A673 (cell line): ENCODE results near the gene KCTD7. TPM values are rescaled to one million over a fixed set of nuclear protein-coding genes. Genes with fewer than 3 reads are reported as not detected.
"Not testable (repeated sequence)": the region's sequence is repeated elsewhere in the genome, so short reads cannot be mapped to it uniquely, and the experiment has no call there.

Experiments
- BruUV-seq: library from RNA; stranded (reverse); fragments of 400-500 nt; replicated peaks from 2 replicates; lab custom pipeline; 2021; lab: Mats Ljungman, UMichigan
- CTCF ChIA-PET: fragments of 300-600 bp; sonication (Branson Sonifier 250); formaldehyde crosslinking; loops from one replicate; lab custom pipeline; 2022; ENCODE audit warnings: antibody characterized with exemption; lab: Charles Lee
- POLR2A ChIA-PET: fragments of 300-600 bp; sonication (Branson Sonifier 250); formaldehyde crosslinking; loops from one replicate; lab custom pipeline; 2022; ENCODE audit warnings: antibody characterized with exemption; ENCODE audit not compliant: low non-redundant PET; lab: Charles Lee
- DNase-seq: peaks from one replicate; pipeline ENCODE4 v3.0.0-alpha.2; 2015; ENCODE audit warnings: low spot score
- H3K27ac ChIP-seq: fragments of 200-600 bp; sonication (generic); 2 replicates; pipeline ENCODE4 v1.5.1; 2016; ENCODE audit warnings: mixed run types, low read depth, mild to moderate bottlenecking, mixed read lengths, antibody characterized with exemption, low read length; ENCODE audit not compliant: poor library complexity, severe bottlenecking
- H3K27me3 ChIP-seq: fragments of 200-600 bp; sonication (generic); replicated peaks from 2 replicates; pipeline ENCODE4 v1.6.1; 2017; ENCODE audit warnings: mixed run types, low read depth, mild to moderate bottlenecking, mixed read lengths, antibody characterized with exemption, low read length; ENCODE audit not compliant: insufficient read depth, poor library complexity
- H3K36me3 ChIP-seq: fragments of 200-600 bp; sonication (generic); 2 replicates; pipeline ENCODE4 v1.6.1; 2016; ENCODE audit warnings: mixed run types, mild to moderate bottlenecking, mixed read lengths, antibody characterized with exemption, low read length; ENCODE audit not compliant: insufficient read depth, poor library complexity, severe bottlenecking
- H3K4me1 ChIP-seq: fragments of 200-600 bp; sonication (generic); 2 replicates; pipeline ENCODE4 v1.6.1; 2017; ENCODE audit warnings: mixed run types, mild to moderate bottlenecking, mixed read lengths, antibody characterized with exemption, low read length; ENCODE audit not compliant: insufficient read depth, poor library complexity, severe bottlenecking
- H3K4me3 ChIP-seq: fragments of 200-600 bp; sonication (generic); 2 replicates; pipeline ENCODE4 v1.5.1; 2016; ENCODE audit warnings: low read depth, mixed run types, mild to moderate bottlenecking, mixed read lengths, low read length; ENCODE audit not compliant: poor library complexity, severe bottlenecking
- H3K9me3 ChIP-seq: fragments of 200-600 bp; sonication (generic); 2 replicates; pipeline ENCODE4 v1.6.1; 2016; ENCODE audit warnings: mixed run types, low read depth, mild to moderate bottlenecking, mixed read lengths, antibody characterized with exemption, low read length; ENCODE audit not compliant: poor library complexity, severe bottlenecking
- CTCF ChIP-seq: fragments of 300-800, 200-600 bp; sonication (generic); conservative IDR thresholded peaks from 2 replicates; pipeline ENCODE4 v1.5.1; 2017; ENCODE audit warnings: low read depth, mild to moderate bottlenecking, antibody characterized with exemption, low read length, moderate library complexity, mixed read lengths
- EZH2 ChIP-seq: fragments of 200-600 bp; sonication (generic); IDR thresholded peaks from 2 replicates; pipeline ENCODE4 v1.6.1; 2017; ENCODE audit warnings: borderline replicate concordance, low read depth, mild to moderate bottlenecking, mixed read lengths, antibody characterized with exemption, low read length; ENCODE audit not compliant: poor library complexity, severe bottlenecking
- intact Hi-C: fragments of 100-400 bp; cut with micrococcal nuclease; formaldehyde crosslinking; loops from one replicate; pipeline ENCODE4 v1.10.0; 2022; ENCODE audit not compliant: unreplicated experiment
- total RNA-seq: library from RNA; stranded (reverse); gene quantifications from 2 replicates; pipeline ENCODE4 v1.2.3, GENCODE V29; 2021

Gene KCTD7
- total RNA-seq, 1 experiment from 2014 or later = 10.6 TPM

GRCh38 chr7:66597461-66597860 lies 31.2 kb upstream of the KCTD7 start:
- H3K27me3 ChIP-seq = no peaks in the 10 kb centered on the region
- POLR2A ChIA-PET = no interaction called here
- no peak for TF ChIP-seq EZH2
- TF ChIP-seq CTCF = no peak
- intact Hi-C loops = no loop called here
- H3K9me3 ChIP-seq = no peaks in the 10 kb centered on the region
- CTCF ChIA-PET = no interaction called here
- H3K4me3 ChIP-seq = no peak overlapping the region
- no peak overlapping the region for H3K27ac ChIP-seq
- H3K36me3 ChIP-seq = no peaks in the 10 kb centered on the region
- DNase-seq = no peak
- H3K4me1 ChIP-seq = no peaks in the 10 kb centered on the region
- no TSS peak for BruUV-seq

- intact Hi-C loops = no loop called here
- TF ChIP-seq CTCF (no peak), EZH2 (no peak)
- no TSS peak for BruUV-seq
- ChIA-PET CTCF (no interaction called here), POLR2A (no interaction called here)
- DNase-seq = no peak
- Histone ChIP-seq H3K4me3 (no peak overlapping the region), H3K27me3 (no peaks in the 10 kb centered on the region), H3K9me3 (no peaks in the 10 kb centered on the region), H3K36me3 (no peaks in the 10 kb centered on the region), H3K4me1 (no peaks in the 10 kb centered on the region), H3K27ac (no peak overlapping the region)
Observed at GRCh38 chr7:66602159-66602558, 26.5 kb upstream of the KCTD7 start.

- no peak for DNase-seq
- H3K9me3 ChIP-seq = no peaks in the 10 kb centered on the region
- H3K27me3 ChIP-seq = no peaks in the 10 kb centered on the region
- BruUV-seq = no TSS peak
- TF ChIP-seq CTCF = no peak
- no peak for TF ChIP-seq EZH2
- H3K27ac ChIP-seq = no peak overlapping the region
- CTCF ChIA-PET = no interaction called here
- POLR2A ChIA-PET = interaction anchor here (0.7 kb wide), 1 partner anchor 261 kb away, joined by 19 read pairs; no protein-coding TSS in a partner anchor
- H3K4me3 ChIP-seq = no peak overlapping the region
- H3K36me3 ChIP-seq = no peaks in the 10 kb centered on the region
- no peaks in the 10 kb centered on the region for H3K4me1 ChIP-seq
- intact Hi-C loops = no loop called here
Observed at GRCh38 chr7:66604198-66604597, 24.5 kb upstream of the KCTD7 start.

- CTCF ChIA-PET = not testable (repeated sequence)
Observed at GRCh38 chr7:66606540-66607291, 22.0 kb upstream of the KCTD7 start.

More at GRCh38 chr7:66606540-66607291, 22.0 kb upstream of the KCTD7 start:
- POLR2A ChIA-PET, H3K27me3 ChIP-seq, intact Hi-C loops, H3K9me3 ChIP-seq, H3K4me3 ChIP-seq, BruUV-seq, H3K36me3 ChIP-seq, H3K4me1 ChIP-seq, H3K27ac ChIP-seq, DNase-seq: not testable (repeated sequence)
